ENCODE results near the gene NOD1.

The NOD1 gene

GRCh38 chr7:30406664-30407425 lies 71.7 kb downstream of the NOD1 start:
- Histone ChIP-seq H3K9ac (no peak overlapping the region), H3K4me2 (ENCODE audit: low read length) (no peak overlapping the region), H3K4me1 (no peaks in the 10 kb centered on the region), H2AFZ (no peak overlapping the region), H3K9me3 (ENCODE audit: control insufficient read depth, low read length) (no peaks in the 10 kb centered on the region), H3K27ac (no peak overlapping the region), H3K79me2 (no peaks in the 10 kb centered on the region), H3K36me3 (ENCODE audit: control insufficient read depth, insufficient read depth, low read length) (no peaks in the 10 kb centered on the region), H3K27me3 (ENCODE audit: control insufficient read depth, insufficient read depth, low read length) (no peaks in the 10 kb centered on the region), H3K4me3 (ENCODE audit: low read depth, low read length) (no peak overlapping the region)
- TF ChIP-seq, protein P1, sequence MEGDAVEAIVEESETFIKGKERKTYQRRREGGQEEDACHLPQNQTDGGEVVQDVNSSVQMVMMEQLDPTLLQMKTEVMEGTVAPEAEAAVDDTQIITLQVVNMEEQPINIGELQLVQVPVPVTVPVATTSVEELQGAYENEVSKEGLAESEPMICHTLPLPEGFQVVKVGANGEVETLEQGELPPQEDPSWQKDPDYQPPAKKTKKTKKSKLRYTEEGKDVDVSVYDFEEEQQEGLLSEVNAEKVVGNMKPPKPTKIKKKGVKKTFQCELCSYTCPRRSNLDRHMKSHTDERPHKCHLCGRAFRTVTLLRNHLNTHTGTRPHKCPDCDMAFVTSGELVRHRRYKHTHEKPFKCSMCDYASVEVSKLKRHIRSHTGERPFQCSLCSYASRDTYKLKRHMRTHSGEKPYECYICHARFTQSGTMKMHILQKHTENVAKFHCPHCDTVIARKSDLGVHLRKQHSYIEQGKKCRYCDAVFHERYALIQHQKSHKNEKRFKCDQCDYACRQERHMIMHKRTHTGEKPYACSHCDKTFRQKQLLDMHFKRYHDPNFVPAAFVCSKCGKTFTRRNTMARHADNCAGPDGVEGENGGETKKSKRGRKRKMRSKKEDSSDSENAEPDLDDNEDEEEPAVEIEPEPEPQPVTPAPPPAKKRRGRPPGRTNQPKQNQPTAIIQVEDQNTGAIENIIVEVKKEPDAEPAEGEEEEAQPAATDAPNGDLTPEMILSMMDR (IDR thresholded peaks at IDR 0.05): no peak

DNA sequence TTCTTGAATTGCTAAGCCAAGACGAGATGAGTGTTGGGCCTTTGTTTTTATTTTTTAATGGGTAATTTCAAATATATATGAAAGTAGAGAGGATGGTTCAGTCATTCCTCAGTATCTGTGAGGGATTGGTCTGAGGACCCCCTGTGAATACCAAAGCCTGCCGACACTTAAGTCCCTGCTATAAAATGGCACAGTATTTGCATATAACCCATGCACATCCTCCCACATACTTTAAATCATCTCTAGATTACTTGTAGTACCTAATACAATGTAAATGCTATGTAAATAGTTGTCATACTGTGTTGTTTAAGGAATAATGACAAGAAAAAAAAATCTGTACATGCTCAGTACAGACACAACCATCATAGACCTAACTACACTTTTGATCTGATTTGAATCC lies 73.4 kb downstream of the NOD1 start:
- Histone ChIP-seq H3K4me1 (no peaks in the 10 kb centered on the region), H3K9ac (no peak overlapping the region), H3K4me3 (ENCODE audit: low read depth, low read length) (no peak overlapping the region), H3K4me2 (ENCODE audit: low read length) (no peak overlapping the region), H3K9me3 (ENCODE audit: control insufficient read depth, low read length) (no peaks in the 10 kb centered on the region), H3K27ac (no peak overlapping the region), H3K36me3 (ENCODE audit: control insufficient read depth, insufficient read depth, low read length) (no peaks in the 10 kb centered on the region), H3K27me3 (ENCODE audit: control insufficient read depth, insufficient read depth, low read length) (no peaks in the 10 kb centered on the region), H3K79me2 (no peaks in the 10 kb centered on the region), H2AFZ (no peak overlapping the region)
- TF ChIP-seq, protein P1 (IDR thresholded peaks at IDR 0.05): no peak

DNA sequence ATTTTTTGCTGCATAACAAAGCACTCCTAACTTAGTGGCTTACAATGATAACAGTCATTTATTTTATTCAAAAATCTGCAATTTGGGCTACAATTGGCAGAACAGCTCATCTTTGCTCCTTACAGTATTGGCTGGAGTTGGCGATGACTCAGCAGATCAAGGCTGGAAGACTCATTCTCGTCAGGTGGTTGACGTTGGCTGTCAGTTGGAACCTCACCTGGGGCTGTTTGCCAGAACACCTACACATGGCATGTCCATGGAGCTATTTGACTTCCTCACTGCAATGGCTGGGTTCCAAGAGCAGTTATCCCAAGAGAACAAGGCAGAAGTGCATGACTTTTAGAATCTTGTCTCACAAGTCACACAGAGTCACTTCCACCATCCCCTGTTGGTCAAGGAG lies 75.1 kb downstream of the NOD1 start:
- Histone ChIP-seq H3K4me2 (ENCODE audit: low read length) (no peak overlapping the region), H3K4me3 (ENCODE audit: low read depth, low read length) (no peak overlapping the region), H3K36me3 (ENCODE audit: control insufficient read depth, insufficient read depth, low read length) (no peaks in the 10 kb centered on the region), H3K27ac (no peak overlapping the region), H2AFZ (no peak overlapping the region), H3K4me1 (no peaks in the 10 kb centered on the region), H3K9me3 (ENCODE audit: control insufficient read depth, low read length) (no peaks in the 10 kb centered on the region), H3K79me2 (no peaks in the 10 kb centered on the region), H3K27me3 (ENCODE audit: control insufficient read depth, insufficient read depth, low read length) (no peaks in the 10 kb centered on the region), H3K9ac (no peak overlapping the region)
- TF ChIP-seq, protein P1 (IDR thresholded peaks at IDR 0.05): no peak

GRCh38 chr7:30396389-30396788 lies 82.2 kb downstream of the NOD1 start:
- Histone ChIP-seq H3K4me2 (ENCODE audit: low read length) (no peak overlapping the region), H2AFZ (peak overlapping the region; percentile 36), H3K27ac (no peak overlapping the region), H3K9ac (no peak overlapping the region), H3K27me3 (ENCODE audit: control insufficient read depth, insufficient read depth, low read length) (no peaks in the 10 kb centered on the region), H3K9me3 (ENCODE audit: control insufficient read depth, low read length) (no peaks in the 10 kb centered on the region), H3K4me1 (no peaks in the 10 kb centered on the region), H3K79me2 (no peaks in the 10 kb centered on the region), H3K4me3 (ENCODE audit: low read depth, low read length) (no peak overlapping the region), H3K36me3 (ENCODE audit: control insufficient read depth, insufficient read depth, low read length) (no peaks in the 10 kb centered on the region)
- TF ChIP-seq, protein P1 (IDR thresholded peaks at IDR 0.05): no peak

DNA sequence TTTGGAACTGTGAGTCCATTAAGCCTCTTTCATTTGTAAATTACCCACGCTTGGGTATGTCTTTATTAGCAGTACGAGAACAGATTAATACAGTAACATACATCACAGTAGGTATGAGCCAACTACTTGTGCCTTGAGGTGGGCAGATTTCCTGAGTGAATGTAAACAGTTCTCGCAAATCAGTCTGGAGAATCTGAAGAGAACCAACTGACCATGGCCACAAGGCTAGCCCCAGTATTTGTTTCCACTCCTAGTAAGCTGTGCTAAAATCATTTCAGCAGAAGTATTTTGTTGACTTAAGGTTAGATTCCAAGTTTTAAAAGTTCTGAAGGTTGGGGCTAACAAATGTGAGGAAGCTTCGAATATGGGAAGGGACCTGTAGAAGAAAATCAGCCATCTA lies 82.9 kb downstream of the NOD1 start:
- Histone ChIP-seq H3K27ac (no peak overlapping the region), H3K9me3 (ENCODE audit: control insufficient read depth, low read length) (no peaks in the 10 kb centered on the region), H3K4me1 (no peaks in the 10 kb centered on the region), H3K27me3 (ENCODE audit: control insufficient read depth, insufficient read depth, low read length) (no peaks in the 10 kb centered on the region), H3K79me2 (no peaks in the 10 kb centered on the region), H3K9ac (no peak overlapping the region), H3K4me2 (ENCODE audit: low read length) (no peak overlapping the region), H3K36me3 (ENCODE audit: control insufficient read depth, insufficient read depth, low read length) (no peaks in the 10 kb centered on the region), H2AFZ (no peak overlapping the region), H3K4me3 (ENCODE audit: low read depth, low read length) (no peak overlapping the region)
- TF ChIP-seq, protein P1 (IDR thresholded peaks at IDR 0.05): no peak

Data from parathyroid adenoma (tissue), 2 donors.